WTC11 (cell line): Measurements from ENCODE around the gene KICS2.

Experiments
- AFF4 ChIP-seq: sonication (generic); formaldehyde crosslinking; IDR thresholded peaks from 2 replicates; pipeline ENCODE4 v1.8.1; 2023; ENCODE audit warnings: mild to moderate bottlenecking, missing genetic modification reagents, borderline replicate concordance
- ARID4B ChIP-seq: sonication (generic); formaldehyde crosslinking; IDR thresholded peaks from 2 replicates; pipeline ENCODE4 v1.8.0; 2023; ENCODE audit warnings: missing genetic modification reagents, mild to moderate bottlenecking, borderline replicate concordance
- CREM ChIP-seq: sonication (generic); formaldehyde crosslinking; IDR thresholded peaks from 2 replicates; pipeline ENCODE4 v1.8.1; 2022; ENCODE audit warnings: mild to moderate bottlenecking, missing genetic modification reagents, moderate library complexity
- CTCF ChIP-seq: fragments of 200-600 bp; IDR thresholded peaks from 2 replicates; pipeline ENCODE4 v1.8.0; 2022; ENCODE audit warnings: antibody characterized with exemption
- MYBL2 ChIP-seq: sonication (generic); formaldehyde crosslinking; IDR thresholded peaks from 2 replicates; pipeline ENCODE4 v1.8.1; 2023; ENCODE audit warnings: mild to moderate bottlenecking, moderate library complexity, missing genetic modification reagents
- NFYB ChIP-seq: sonication (generic); formaldehyde crosslinking; conservative IDR thresholded peaks from 2 replicates; pipeline ENCODE4 v1.8.0; 2022; ENCODE audit warnings: low read depth, missing genetic modification reagents
- SMAD3 ChIP-seq: sonication (generic); formaldehyde crosslinking; IDR thresholded peaks from 2 replicates; pipeline ENCODE4 v1.8.0; 2022; ENCODE audit warnings: missing genetic modification reagents, mild to moderate bottlenecking, borderline replicate concordance
- STAT6 ChIP-seq: sonication (generic); formaldehyde crosslinking; conservative IDR thresholded peaks from 2 replicates; pipeline ENCODE4 v1.8.1; 2023; ENCODE audit warnings: mild to moderate bottlenecking, low read depth, missing genetic modification reagents, moderate library complexity
- TEAD1 ChIP-seq: sonication (generic); formaldehyde crosslinking; IDR thresholded peaks from 2 replicates; pipeline ENCODE4 v1.8.0; 2022; ENCODE audit warnings: mild to moderate bottlenecking, missing genetic modification reagents
- TEAD4 ChIP-seq: sonication (generic); formaldehyde crosslinking; IDR thresholded peaks from 2 replicates; pipeline ENCODE4 v1.8.0; 2022; ENCODE audit warnings: mild to moderate bottlenecking, missing genetic modification reagents
- USF2 ChIP-seq: sonication (generic); formaldehyde crosslinking; IDR thresholded peaks from 2 replicates; pipeline ENCODE4 v1.8.1; 2023; ENCODE audit warnings: mild to moderate bottlenecking, missing genetic modification reagents, moderate library complexity
- ZNF121 ChIP-seq: sonication (generic); formaldehyde crosslinking; IDR thresholded peaks from 2 replicates; pipeline ENCODE4 v1.8.0; 2023; ENCODE audit warnings: missing genetic modification reagents
- ZNF138 ChIP-seq: sonication (generic); formaldehyde crosslinking; conservative IDR thresholded peaks from 2 replicates; pipeline ENCODE4 v1.8.1; 2022; ENCODE audit warnings: mild to moderate bottlenecking, moderate library complexity, missing genetic modification reagents
- ZNF219 ChIP-seq: sonication (generic); formaldehyde crosslinking; IDR thresholded peaks from 2 replicates; pipeline ENCODE4 v1.8.0; 2023; ENCODE audit warnings: missing genetic modification reagents, mild to moderate bottlenecking, borderline replicate concordance

GRCh38 chr12:64189530-64189929, 32.6 kb downstream of the KICS2 start:
- TF ChIP-seq STAT6 (CRISPR knock-in tag) (no peak), ZNF219 (CRISPR knock-in tag) (no peak), CTCF (no peak), MYBL2 (CRISPR knock-in tag) (no peak), CREM (CRISPR knock-in tag) (no peak), SMAD3 (CRISPR knock-in tag) (no peak), AFF4 (no peak), ZNF121 (no peak), TEAD1 (CRISPR knock-in tag) (no peak), NFYB (CRISPR knock-in tag) (no peak), ARID4B (CRISPR knock-in tag) (no peak), TEAD4 (CRISPR knock-in tag) (no peak), ZNF138 (CRISPR knock-in tag) (no peak), USF2 (CRISPR knock-in tag) (no peak)
